Tibial nerve (tissue), 4 donors: ENCODE results near the gene CDKN2A. TPM values are rescaled to one million over a fixed set of nuclear protein-coding genes. Genes with fewer than 3 reads are reported as not detected.

Experiments
- DNase-seq, 2 donors: peaks; one replicate each; pipeline ENCODE4 v3.0.0-alpha.2; 2019; ENCODE audit warnings: low spot score in 2 of 2
- H3K27ac ChIP-seq, 4 donors: fragments of 200-600 bp; sonication (generic) in 3 of 4; one replicate each; pipeline ENCODE4 v1.5.1; 2017 to 2019; ENCODE audit warnings: mild to moderate bottlenecking in 1 of 4
- H3K27me3 ChIP-seq, 2 donors: fragments of 200-600 bp; sonication (generic) in 1 of 2; one replicate each; pipeline versions ENCODE4 v1.5.1 to v1.6.0; 2017 to 2019
- H3K36me3 ChIP-seq, 3 donors: fragments of 200-600 bp; sonication (generic); one replicate each; pipeline ENCODE4 v1.5.1; 2018 to 2019
- H3K4me1 ChIP-seq, 4 donors: fragments of 200-600 bp; sonication (generic) in 3 of 4; one replicate each; pipeline ENCODE4 v1.5.1; 2017 to 2019
- H3K4me3 ChIP-seq, 4 donors: fragments of 200-600 bp; sonication (generic) in 3 of 4; one replicate each; pipeline ENCODE4 v1.5.1; 2017 to 2019; ENCODE audit warnings: mild to moderate bottlenecking in 1 of 4, moderate library complexity in 1 of 4
- H3K9me3 ChIP-seq, 4 donors: fragments of 200-600 bp; sonication (generic) in 3 of 4; one replicate each; pipeline ENCODE4 v1.5.1; 2017 to 2019
- EP300 ChIP-seq, 2 donors: sonication (generic); formaldehyde crosslinking; IDR thresholded peaks; one replicate each; pipeline ENCODE4 v1.6.1; 2017; ENCODE audit warnings: antibody characterized with exemption in 2 of 2, mild to moderate bottlenecking in 1 of 2
- POLR2A ChIP-seq, 2 donors: fragments of 450-650 bp; IDR thresholded peaks; one replicate each; pipeline ENCODE4 v1.6.1; 2017; ENCODE audit warnings: antibody characterized with exemption in 2 of 2, mild to moderate bottlenecking in 2 of 2, moderate library complexity in 2 of 2
- WGBS, 2 donors: methylation state at CpG; one replicate each; pipeline ENCODE4 v1.1.5; 2018; 5-methylcytosine and 5-hydroxymethylcytosine counted together
- total RNA-seq, 4 donors: library from RNA; depleted of rRNA; stranded (reverse); fragments of >200 nt; gene quantifications; one replicate each; pipeline ENCODE4 v1.1.0, GENCODE V29; 2016
- TF ChIP-seq, protein P1 (sequence below), 5 experiments: fragments of 200-600 bp in 3 of 5; fragments of 450-650 bp in 2 of 5; sonication (generic) in 3 of 5; IDR thresholded peaks; one replicate each; pipeline ENCODE4 v1.5.1; 2016 to 2019; ENCODE audit warnings: antibody characterized with exemption in 5 of 5, mild to moderate bottlenecking in 3 of 5, moderate library complexity in 2 of 5

CDKN2A gene
- total RNA-seq, 4 donors from 2014 or later = 1.7 to 11.6 (median 2.4) TPM

GRCh38 chr9:21994556-21995005 is 389 bp upstream of the CDKN2A start, which contains the start of gene CDKN2B-AS1:
CDKN2B-AS1 (plus strand) TSS chr9:21994791.
- H3K27me3 ChIP-seq = peaks cover 0 to 40% of the 10 kb centered on the region in 2 donors
- peak within 1 kb of the TSS; percentile 48 to 88 (median 87) for H3K4me3 ChIP-seq

DNA sequence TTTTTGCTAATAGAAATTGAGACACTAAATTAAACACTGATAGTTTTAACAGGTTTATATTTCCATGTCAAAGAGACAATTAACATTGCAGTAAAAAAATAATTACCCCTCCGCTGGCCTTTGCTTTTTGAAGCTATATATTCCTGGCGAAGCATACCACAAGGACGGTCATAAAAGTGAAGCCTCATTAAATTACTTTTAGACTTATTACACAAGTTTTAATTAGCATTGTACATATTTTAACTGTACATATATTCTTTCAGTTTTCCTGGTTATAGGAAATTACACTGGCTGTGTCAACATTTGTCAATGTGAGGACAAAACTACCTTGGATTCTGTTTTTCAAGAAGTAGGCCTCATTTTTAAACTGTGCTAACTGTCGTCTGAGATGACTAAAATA is 1.2 kb downstream of the CDKN2A start:
- no peak for DNase-seq
- Histone ChIP-seq H3K9me3 (no peaks in the 10 kb centered on the region), H3K27me3 (peaks cover 0 to 55% of the 10 kb centered on the region in 2 donors), H3K36me3 (no peaks in the 10 kb centered on the region), H3K4me1 (peaks cover 0 to 25% (median 5%) of the 10 kb centered on the region in 4 donors), H3K4me3 (peak overlapping the region in 1 of 4 donors; percentile 88), H3K27ac (no peak overlapping the region)
- no peak for TF ChIP-seq EP300 (IDR thresholded peaks at IDR 0.05)
- no peak for TF ChIP-seq POLR2A (IDR thresholded peaks at IDR 0.05)
- TF ChIP-seq, protein P1, sequence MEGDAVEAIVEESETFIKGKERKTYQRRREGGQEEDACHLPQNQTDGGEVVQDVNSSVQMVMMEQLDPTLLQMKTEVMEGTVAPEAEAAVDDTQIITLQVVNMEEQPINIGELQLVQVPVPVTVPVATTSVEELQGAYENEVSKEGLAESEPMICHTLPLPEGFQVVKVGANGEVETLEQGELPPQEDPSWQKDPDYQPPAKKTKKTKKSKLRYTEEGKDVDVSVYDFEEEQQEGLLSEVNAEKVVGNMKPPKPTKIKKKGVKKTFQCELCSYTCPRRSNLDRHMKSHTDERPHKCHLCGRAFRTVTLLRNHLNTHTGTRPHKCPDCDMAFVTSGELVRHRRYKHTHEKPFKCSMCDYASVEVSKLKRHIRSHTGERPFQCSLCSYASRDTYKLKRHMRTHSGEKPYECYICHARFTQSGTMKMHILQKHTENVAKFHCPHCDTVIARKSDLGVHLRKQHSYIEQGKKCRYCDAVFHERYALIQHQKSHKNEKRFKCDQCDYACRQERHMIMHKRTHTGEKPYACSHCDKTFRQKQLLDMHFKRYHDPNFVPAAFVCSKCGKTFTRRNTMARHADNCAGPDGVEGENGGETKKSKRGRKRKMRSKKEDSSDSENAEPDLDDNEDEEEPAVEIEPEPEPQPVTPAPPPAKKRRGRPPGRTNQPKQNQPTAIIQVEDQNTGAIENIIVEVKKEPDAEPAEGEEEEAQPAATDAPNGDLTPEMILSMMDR (IDR thresholded peaks at IDR 0.05) = no peak
- WGBS, 2 donors = 95 to 97% methylated on average over 4 of the region's 4 CpGs

More at GRCh38 chr9:21994556-21995005, 389 bp upstream of the CDKN2A start, which contains the start of gene CDKN2B-AS1:
- no peaks in the 10 kb centered on the region for H3K36me3 ChIP-seq
- TF ChIP-seq POLR2A (IDR thresholded peaks at IDR 0.05) (no peak), EP300 (IDR thresholded peaks at IDR 0.05) (no peak)
- TF ChIP-seq, protein P1 (IDR thresholded peaks at IDR 0.05) = no peak
- 0 to 1% methylated on average over 25 to 29 of the region's 43 CpGs for WGBS, 2 donors
- H3K4me1 ChIP-seq = peaks cover 0 to 23% (median 5%) of the 10 kb centered on the region in 4 donors
- no peak for DNase-seq
- H3K27ac ChIP-seq = peak within 1 kb of the TSS in 3 of 4 donors; percentile 77 to 87 (median 86)
- H3K9me3 ChIP-seq = no peaks in the 10 kb centered on the region

- H3K27ac ChIP-seq = no peak overlapping the region
- no peaks in the 10 kb centered on the region for H3K36me3 ChIP-seq
- H3K9me3 ChIP-seq = no peaks in the 10 kb centered on the region
- TF ChIP-seq POLR2A (IDR thresholded peaks at IDR 0.05) = no peak
- TF ChIP-seq, protein P1 (IDR thresholded peaks at IDR 0.05) = no peak
- H3K4me1 ChIP-seq = peaks cover 0 to 25% (median 5%) of the 10 kb centered on the region in 4 donors
- no peak for DNase-seq
- no peak overlapping the region for H3K4me3 ChIP-seq
- H3K27me3 ChIP-seq = peaks cover 0 to 71% of the 10 kb centered on the region in 2 donors
- WGBS, 2 donors = 91% methylated on average over 5 of the region's 5 CpGs
These were observed 2.9 kb downstream of the CDKN2A start for GRCh38 chr9:21991072-21991959.

- no peak overlapping the region for H3K4me3 ChIP-seq
- no peaks in the 10 kb centered on the region for H3K36me3 ChIP-seq
- no peak overlapping the region for H3K27ac ChIP-seq
- peaks cover 0 to 19% (median 5%) of the 10 kb centered on the region in 4 donors for H3K4me1 ChIP-seq
- TF ChIP-seq EP300 (IDR thresholded peaks at IDR 0.05) = no peak
- TF ChIP-seq, protein P1 (IDR thresholded peaks at IDR 0.05) = no peak
- TF ChIP-seq POLR2A (IDR thresholded peaks at IDR 0.05) = no peak
- 21 to 22% methylated on average over 35 of the region's 35 CpGs for WGBS, 2 donors
- H3K9me3 ChIP-seq = no peaks in the 10 kb centered on the region
- peaks cover 0 to 88% of the 10 kb centered on the region in 2 donors for H3K27me3 ChIP-seq
- DNase-seq = no peak
These were observed 4.6 kb downstream of the CDKN2A start for GRCh38 chr9:21989440-21990189.
